GM12874 (cell line): ENCODE data around the gene ALMS1.

ENCODE experiments used
- CTCF ChIP-seq: IDR thresholded peaks from 2 replicates; pipeline ENCODE4 v1.5.1; 2011; ENCODE audit warnings: low read depth, mild to moderate bottlenecking, control low read depth, low read length, moderate library complexity; ENCODE audit not compliant: insufficient read depth

The ALMS1 gene

DNA sequence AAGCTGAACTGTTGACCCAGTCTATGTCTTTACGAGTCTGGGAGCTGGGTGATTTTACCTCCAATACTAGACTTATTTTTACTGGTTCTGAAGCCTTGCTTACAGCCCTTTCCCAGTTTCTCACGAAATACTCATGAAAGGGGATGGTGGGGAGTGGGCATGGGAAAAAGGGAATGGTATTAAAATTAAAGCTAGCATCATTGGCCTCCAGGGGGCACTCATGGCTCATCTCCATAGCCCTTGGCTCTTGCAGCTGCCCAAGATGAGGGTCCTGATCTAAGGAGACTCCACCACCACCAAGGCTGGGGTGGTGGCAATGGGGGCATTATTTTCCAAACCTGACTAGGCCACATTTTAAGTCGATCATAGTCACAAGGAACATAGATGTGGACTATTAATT, 234.3 kb downstream of the ALMS1 start:
- TF ChIP-seq CTCF = 0 out of 2 replicates have a peak, but pooled peaks have one; percentile 20

DNA sequence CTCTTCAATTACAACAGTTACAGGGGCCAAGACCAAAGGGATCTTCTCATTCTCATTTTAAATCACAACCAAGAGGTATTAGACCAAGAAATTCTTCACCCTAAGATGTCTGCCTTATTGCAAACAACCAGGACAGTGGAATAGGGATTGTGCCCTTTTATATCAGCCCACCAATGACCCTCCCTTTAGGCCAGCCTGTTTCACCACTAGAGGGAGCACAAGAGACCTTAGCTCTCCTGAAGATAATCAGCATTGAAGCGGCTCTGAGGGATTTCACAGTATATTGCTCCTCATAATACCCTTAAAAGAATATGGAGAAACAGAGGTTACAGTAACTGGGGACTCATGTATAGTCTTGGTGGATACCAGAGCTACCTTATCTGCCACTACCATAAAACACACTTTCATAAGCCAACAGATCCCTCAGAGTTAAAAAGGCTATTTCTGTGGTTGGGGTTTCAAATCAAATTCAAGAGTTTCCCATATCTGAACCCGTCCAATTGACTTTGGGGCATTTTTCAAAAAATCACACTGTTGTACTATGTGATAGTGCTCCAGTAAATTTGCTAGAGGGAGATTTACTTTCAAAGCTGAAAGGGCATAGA, 245.1 kb downstream of the ALMS1 start:
- TF ChIP-seq CTCF = peak; percentile 44; the same call in 1 of the 2 replicates

DNA sequence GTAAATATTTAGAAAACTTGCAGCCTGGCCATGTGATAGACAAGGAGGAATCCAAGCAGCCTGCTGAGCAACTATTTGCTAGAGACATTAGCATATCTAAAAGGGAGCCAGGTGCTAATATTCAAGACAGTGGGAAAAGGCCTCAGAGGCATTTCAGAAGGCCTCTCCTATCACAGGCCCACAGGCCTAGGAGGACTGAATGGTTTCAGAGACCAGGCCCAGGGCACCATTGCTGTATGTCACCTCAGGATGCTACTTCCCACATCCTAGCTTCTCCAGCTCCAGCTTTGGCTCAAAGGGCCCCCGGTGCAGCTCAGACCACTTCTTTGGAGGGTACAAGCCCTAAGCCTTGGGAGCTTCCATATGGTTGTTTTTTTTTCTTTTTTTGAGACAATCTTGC, 252.8 kb downstream of the ALMS1 start:
- no peak for TF ChIP-seq CTCF

DNA sequence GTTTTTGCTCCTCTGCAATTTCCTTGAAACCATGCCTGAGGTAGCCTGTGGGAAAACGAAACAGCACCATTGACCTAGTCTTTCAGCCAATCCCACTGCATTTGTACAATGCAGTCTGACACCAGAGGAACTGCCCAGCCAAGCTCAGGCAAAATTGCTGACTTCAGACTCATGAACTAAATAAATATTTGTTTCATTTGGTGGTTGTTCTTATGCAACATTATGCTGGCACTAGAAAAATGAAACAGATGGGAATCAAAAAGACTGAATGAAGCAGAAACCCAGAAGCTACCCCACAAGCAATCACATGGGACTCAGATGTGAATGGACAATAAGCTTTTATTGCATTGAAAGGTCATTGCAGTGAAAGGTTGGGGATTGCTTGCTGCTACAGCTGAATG, 254.9 kb downstream of the ALMS1 start:
- TF ChIP-seq CTCF = no peak

GRCh38 chr2:73640946-73641766, 255.5 kb downstream of the ALMS1 start:
- TF ChIP-seq CTCF = no peak

- no peak for TF ChIP-seq CTCF
Observed at GRCh38 chr2:73641767-73642062, 256.1 kb downstream of the ALMS1 start.

- TF ChIP-seq CTCF = no peak
Observed at GRCh38 chr2:73642338-73643018, 256.8 kb downstream of the ALMS1 start, which contains the start of gene NAT8. TSS of gene NAT8 (minus strand) at chr2:73642422. CDS start at chr2:73641628, 794 bp downstream.
